PC-9 (cell line): ENCODE measurements around the gene ZER1. TPM values are rescaled to one million over a fixed set of nuclear protein-coding genes. Genes with fewer than 3 reads are reported as not detected.

Experiments used
- BruUV-seq: library from RNA; stranded (reverse); fragments of 400-500 nt; replicated peaks from 2 replicates; lab custom pipeline; 2021; lab: Mats Ljungman, UMichigan
- CTCF ChIA-PET: fragments of 300-600 bp; sonication (Branson Sonifier 250); formaldehyde crosslinking; loops from one replicate; lab custom pipeline; 2022; ENCODE audit warnings: antibody characterized with exemption; lab: Charles Lee
- POLR2A ChIA-PET: fragments of 300-600 bp; sonication (Branson Sonifier 250); formaldehyde crosslinking; loops from one replicate; lab custom pipeline; 2022; ENCODE audit warnings: antibody characterized with exemption; ENCODE audit not compliant: unreplicated experiment; lab: Charles Lee
- DNase-seq, 2 experiments: peaks; one replicate each; pipeline versions ENCODE4 v3.0.0 to v3.0.0-alpha.2; 2015 to 2022; ENCODE audit warnings: mixed read lengths in 1 of 2
- H2AFZ ChIP-seq: fragments of 200-600 bp; sonication (generic); 2 replicates; pipeline ENCODE4 v1.8.1; 2017; ENCODE audit warnings: antibody characterized with exemption
- H3F3A ChIP-seq: fragments of 200-600 bp; sonication (generic); 2 replicates; pipeline ENCODE4 v1.8.1; 2017; ENCODE audit warnings: antibody characterized with exemption, mild to moderate bottlenecking, low read depth; ENCODE audit not compliant: insufficient read depth
- H3K27ac ChIP-seq: fragments of 200-600 bp; sonication (generic); 2 replicates; pipeline ENCODE4 v1.6.1; 2016; ENCODE audit warnings: mixed run types
- H3K27me3 ChIP-seq: fragments of 200-600 bp; sonication (generic); 2 replicates; pipeline ENCODE4 v1.6.1; 2016; ENCODE audit warnings: low read depth, mixed run types; ENCODE audit not compliant: insufficient read depth
- H3K36me3 ChIP-seq: fragments of 200-600 bp; sonication (generic); 2 replicates; pipeline ENCODE4 v1.6.1; 2016; ENCODE audit warnings: low read depth, mixed run types
- H3K4me1 ChIP-seq: fragments of 200-600 bp; sonication (generic); replicated peaks from 2 replicates; pipeline ENCODE4 v1.6.1; 2016; ENCODE audit warnings: mixed run types; ENCODE audit not compliant: insufficient read depth
- H3K4me2 ChIP-seq: fragments of 200-600 bp; sonication (generic); 2 replicates; pipeline ENCODE4 v1.6.1; 2017; ENCODE audit warnings: mixed run types
- H3K4me3 ChIP-seq: fragments of 200-600 bp; sonication (generic); 2 replicates; pipeline ENCODE4 v1.6.1; 2016; ENCODE audit warnings: mixed run types
- H3K79me2 ChIP-seq: fragments of 200-600 bp; sonication (generic); 2 replicates; pipeline ENCODE4 v1.6.1; 2017; ENCODE audit warnings: low read depth, mixed run types
- H3K9me2 ChIP-seq: fragments of 200-600 bp; sonication (generic); 2 replicates; pipeline ENCODE4 v1.8.1; 2017; ENCODE audit warnings: mild to moderate bottlenecking; ENCODE audit not compliant: insufficient read depth
- H3K9me3 ChIP-seq: fragments of 200-600 bp; sonication (generic); 2 replicates; pipeline ENCODE4 v1.8.1; 2016; ENCODE audit warnings: low read depth; ENCODE audit not compliant: insufficient read depth
- H4K20me1 ChIP-seq: fragments of 200-600 bp; sonication (generic); 2 replicates; pipeline ENCODE4 v1.8.1; 2017; ENCODE audit not compliant: insufficient read depth
- EZH2 ChIP-seq: fragments of 200-600 bp; sonication (generic); IDR thresholded peaks from 2 replicates; pipeline ENCODE4 v1.8.0; 2017; ENCODE audit warnings: antibody characterized with exemption, low read depth
- intact Hi-C: fragments of 100-400 bp; cut with micrococcal nuclease; formaldehyde crosslinking; loops from one replicate; pipeline ENCODE4 v1.10.0; 2022; ENCODE audit not compliant: unreplicated experiment
- total RNA-seq: library from RNA; stranded (reverse); gene quantifications from 2 replicates; pipeline ENCODE4 v1.2.3, GENCODE V29; 2021
- TF ChIP-seq, protein P1 (sequence below): fragments of 200-600 bp; sonication (generic); conservative IDR thresholded peaks from 2 replicates; pipeline ENCODE4 v1.6.1; 2017; ENCODE audit warnings: mixed run types, antibody characterized with exemption, mild to moderate bottlenecking, moderate library complexity

The ZER1 gene
- total RNA-seq, 1 experiment from 2014 or later = 65.2 TPM

DNA sequence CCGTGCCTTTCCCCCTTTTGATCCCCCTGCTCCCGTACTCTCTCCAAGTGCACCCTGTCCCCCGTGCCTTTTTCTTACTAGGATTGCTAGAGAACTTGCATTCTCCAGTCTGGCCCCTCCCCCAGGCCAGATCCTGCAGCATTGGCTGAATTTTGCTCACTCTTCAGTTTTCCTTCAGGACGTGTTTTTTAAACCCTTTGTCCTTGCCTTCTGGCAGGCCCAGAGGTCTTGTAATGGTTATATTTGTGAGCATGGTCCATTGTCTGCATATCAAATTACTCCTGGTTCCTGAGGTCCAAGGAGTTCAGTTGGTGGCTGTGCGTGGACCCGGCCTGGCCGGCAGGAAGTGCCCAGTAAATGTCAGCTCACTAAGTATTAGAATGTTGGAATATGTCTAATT lies 15.9 kb upstream of the ZER1 start:
- H4K20me1 ChIP-seq = no peaks in the 10 kb centered on the region
- no peak overlapping the region for H3K27ac ChIP-seq
- H3K27me3 ChIP-seq = no peaks in the 10 kb centered on the region
- peaks cover 24% of the 10 kb centered on the region for H3K79me2 ChIP-seq
- no peaks in the 10 kb centered on the region for H3K9me2 ChIP-seq
- CTCF ChIA-PET = no interaction called here
- peak in 1 of 2 experiments; percentile 9 for DNase-seq
- H3F3A ChIP-seq = peaks cover 11% of the 10 kb centered on the region; the same call in 1 of the 2 replicates
- H3K4me3 ChIP-seq = peak overlapping the region; percentile 96
- TF ChIP-seq, protein P1, sequence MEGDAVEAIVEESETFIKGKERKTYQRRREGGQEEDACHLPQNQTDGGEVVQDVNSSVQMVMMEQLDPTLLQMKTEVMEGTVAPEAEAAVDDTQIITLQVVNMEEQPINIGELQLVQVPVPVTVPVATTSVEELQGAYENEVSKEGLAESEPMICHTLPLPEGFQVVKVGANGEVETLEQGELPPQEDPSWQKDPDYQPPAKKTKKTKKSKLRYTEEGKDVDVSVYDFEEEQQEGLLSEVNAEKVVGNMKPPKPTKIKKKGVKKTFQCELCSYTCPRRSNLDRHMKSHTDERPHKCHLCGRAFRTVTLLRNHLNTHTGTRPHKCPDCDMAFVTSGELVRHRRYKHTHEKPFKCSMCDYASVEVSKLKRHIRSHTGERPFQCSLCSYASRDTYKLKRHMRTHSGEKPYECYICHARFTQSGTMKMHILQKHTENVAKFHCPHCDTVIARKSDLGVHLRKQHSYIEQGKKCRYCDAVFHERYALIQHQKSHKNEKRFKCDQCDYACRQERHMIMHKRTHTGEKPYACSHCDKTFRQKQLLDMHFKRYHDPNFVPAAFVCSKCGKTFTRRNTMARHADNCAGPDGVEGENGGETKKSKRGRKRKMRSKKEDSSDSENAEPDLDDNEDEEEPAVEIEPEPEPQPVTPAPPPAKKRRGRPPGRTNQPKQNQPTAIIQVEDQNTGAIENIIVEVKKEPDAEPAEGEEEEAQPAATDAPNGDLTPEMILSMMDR = no peak
- TF ChIP-seq EZH2 = no peak
- peaks cover 16% of the 10 kb centered on the region for H3K4me1 ChIP-seq
- H2AFZ ChIP-seq = peak overlapping the region; percentile 99; the same call in 1 of the 2 replicates
- BruUV-seq = no TSS peak
- no peaks in the 10 kb centered on the region for H3K9me3 ChIP-seq
- POLR2A ChIA-PET = no interaction called here
- H3K36me3 ChIP-seq = 0 out of 2 replicates have a peak, but pooled peaks cover 3% of the 10 kb centered on the region
- intact Hi-C loops = loop anchor here (1.0 to 2.0 kb wide), 2 partner anchors 15 to 153 kb away; no protein-coding TSS in a partner anchor
- peak overlapping the region; percentile 97 for H3K4me2 ChIP-seq

DNA sequence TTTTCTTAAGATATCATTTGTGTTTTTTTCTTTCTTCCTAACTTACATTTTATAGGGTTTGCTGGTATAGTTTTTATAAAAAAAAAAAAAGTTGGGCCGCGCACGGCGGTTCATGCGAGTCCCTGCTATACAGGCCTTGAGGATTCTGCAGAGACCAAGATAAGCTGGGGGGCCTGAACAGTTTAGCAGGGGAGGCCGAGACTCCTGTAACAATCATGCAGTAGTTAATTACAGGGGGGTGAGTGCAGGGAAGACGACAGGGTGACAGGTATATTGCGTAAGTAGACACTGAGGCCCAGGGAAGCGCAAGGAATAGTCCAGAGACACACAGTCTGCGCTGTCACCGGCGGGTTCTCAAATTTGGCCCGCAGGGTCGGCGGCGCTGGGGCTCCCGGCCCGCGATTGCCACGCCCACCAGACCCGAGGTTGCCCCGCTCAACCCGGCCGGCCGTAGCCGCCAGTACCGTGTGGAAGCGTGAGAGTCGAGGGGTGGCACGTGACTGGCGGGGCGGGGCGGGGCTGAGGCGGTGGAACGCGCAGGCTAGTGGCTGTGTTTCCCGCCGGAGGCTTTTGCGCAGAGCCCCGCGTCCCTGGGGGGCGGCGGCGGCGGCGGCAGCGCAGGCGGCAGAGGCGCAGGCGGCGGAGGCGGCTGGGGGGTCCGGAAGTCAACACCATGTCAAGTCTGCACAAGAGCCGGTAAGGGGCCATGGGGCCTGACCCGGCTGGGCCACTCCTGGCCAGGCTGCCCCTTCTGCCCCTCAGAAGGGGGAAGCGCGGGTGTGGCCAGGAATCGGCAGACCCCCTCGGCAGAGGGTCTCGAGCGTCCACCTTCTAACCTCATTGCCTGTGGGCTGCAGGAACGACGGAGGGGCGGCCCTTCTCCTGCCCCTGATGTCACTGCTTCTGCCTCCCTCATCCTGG lies 15.2 kb upstream of the ZER1 start, which contains the start of gene TBC1D13:
Gene TBC1D13, plus strand, starts transcription at position 573 of the 921 bp plus-strand sequence. Its CDS starts 101 bp downstream, at position 674.
- BruUV-seq = no TSS peak
- no peaks in the 10 kb centered on the region for H4K20me1 ChIP-seq
- no peaks in the 10 kb centered on the region for H3K9me2 ChIP-seq
- peaks cover 11% of the 10 kb centered on the region; the same call in 1 of the 2 replicates for H3F3A ChIP-seq
- H3K79me2 ChIP-seq = peaks cover 24% of the 10 kb centered on the region
- intact Hi-C loops = loop anchor here (1.0 to 2.0 kb wide), 2 partner anchors 15 to 152 kb away; no protein-coding TSS in a partner anchor
- ChIA-PET CTCF (no interaction called here), POLR2A (no interaction called here)
- no peaks in the 10 kb centered on the region for H3K27me3 ChIP-seq
- peaks cover 16% of the 10 kb centered on the region for H3K4me1 ChIP-seq
- no peak for TF ChIP-seq EZH2
- TF ChIP-seq, protein P1 = no peak
- H3K4me2 ChIP-seq = peak within 1 kb of the TSS; percentile 97
- DNase-seq = peak; percentile 71 to 88
- peak within 1 kb of the TSS; percentile 43 for H3K27ac ChIP-seq
- H3K36me3 ChIP-seq = 0 out of 2 replicates have a peak, but pooled peaks cover 3% of the 10 kb centered on the region
- no peaks in the 10 kb centered on the region for H3K9me3 ChIP-seq
- peak within 1 kb of the TSS; percentile 99 for H2AFZ ChIP-seq
- peak within 1 kb of the TSS; percentile 96 for H3K4me3 ChIP-seq

DNA sequence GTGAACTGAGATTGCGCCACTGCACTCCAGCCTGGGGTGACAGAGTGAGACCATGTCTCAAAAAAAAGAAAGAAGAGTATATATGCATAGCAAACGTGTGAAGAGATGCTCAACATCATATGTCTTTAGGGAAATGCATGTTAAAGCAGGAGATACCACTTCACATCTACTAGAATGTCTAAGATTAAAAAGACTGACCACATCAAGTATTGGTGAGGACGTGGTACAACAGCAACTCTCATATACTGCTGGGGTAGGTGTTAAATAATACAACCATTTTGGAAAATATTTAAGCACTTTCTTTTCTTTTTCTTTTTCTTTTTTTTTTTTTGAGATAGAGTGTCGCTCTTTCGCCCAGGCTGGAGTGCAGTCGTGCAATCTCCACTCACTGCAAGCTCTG lies 13.7 kb upstream of the ZER1 start:
- intact Hi-C loops = no loop called here
- POLR2A ChIA-PET = interaction anchor here (0.7 kb wide), 1 partner anchor 89 kb away, joined by 14 read pairs; no protein-coding TSS in a partner anchor

More for the DNA sequence above, 13.7 kb upstream of the ZER1 start:
- CTCF ChIA-PET = interaction anchor here (0.6 kb wide), 1 partner anchor 26 kb away, joined by 6 read pairs; no protein-coding TSS in a partner anchor
- no peak for DNase-seq
- H3K4me1 ChIP-seq = peaks cover 16% of the 10 kb centered on the region
- peaks cover 24% of the 10 kb centered on the region for H3K79me2 ChIP-seq
- H3F3A ChIP-seq = peaks cover 11% of the 10 kb centered on the region; the same call in 1 of the 2 replicates
- H3K27me3 ChIP-seq = no peaks in the 10 kb centered on the region
- H2AFZ ChIP-seq = no peak overlapping the region
- TF ChIP-seq, protein P1 = no peak
- no peak for TF ChIP-seq EZH2
- no peak overlapping the region for H3K4me3 ChIP-seq
- no peaks in the 10 kb centered on the region for H3K9me3 ChIP-seq
- no peak overlapping the region for H3K4me2 ChIP-seq
- H4K20me1 ChIP-seq = no peaks in the 10 kb centered on the region
- no peak overlapping the region for H3K27ac ChIP-seq
- no peaks in the 10 kb centered on the region for H3K9me2 ChIP-seq
- BruUV-seq = no TSS peak
- 0 out of 2 replicates have a peak, but pooled peaks cover 3% of the 10 kb centered on the region for H3K36me3 ChIP-seq
